ENCODE data around the gene HSPA8.

DNA sequence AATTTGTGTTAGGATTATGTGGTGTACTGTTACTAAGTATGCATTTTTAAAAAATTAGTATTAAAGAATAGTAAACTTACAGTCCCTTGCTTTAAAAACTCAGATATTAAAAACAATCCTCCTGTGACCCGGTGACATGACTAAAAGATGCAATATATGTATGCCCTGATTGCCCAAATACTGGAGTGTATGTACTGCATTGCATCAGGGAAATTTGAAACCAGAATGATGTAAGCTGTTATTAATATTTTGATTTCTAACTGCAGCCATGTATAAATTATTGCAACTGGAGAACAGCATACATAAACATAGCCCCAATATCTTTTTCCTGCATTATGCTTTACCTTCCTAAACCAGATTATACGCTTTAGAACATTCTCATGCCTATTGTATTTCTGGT is 3.7 kb upstream of the HSPA8 start:
- no peak for TF ChIP-seq CTCF (IDR thresholded peaks at IDR 0.05)
- no peak for TF ChIP-seq POLR2A (IDR thresholded peaks at IDR 0.05)
- TF ChIP-seq POLR2AphosphoS5 (IDR thresholded peaks at IDR 0.05) = no peak

Measured in stomach (tissue), 4 donors.